ENCODE measurements around the gene CBLC. TPM values are rescaled to one million over a fixed set of nuclear protein-coding genes. Genes with fewer than 3 reads are reported as not detected.

CBLC gene
- total and polyA plus RNA-seq, 10 of the 15 experiments (the other 5 are each of a cell fraction or from before 2014, with no cell fraction given): not detected

- FAIRE-seq (no peak), ATAC-seq (no peak), DNase-seq (ENCODE audit: low read depth, low spot score) (no peak)
- WGBS (ENCODE audit: insufficient coverage, insufficient replicate concordance, low lambda C conversion rate, missing lambda C conversion rate): 49% methylated on average over 7 of the region's 7 CpGs
- H3K79me2 ChIP-seq (ENCODE audit: control insufficient read depth, insufficient read depth, low read length): no peaks in the 10 kb centered on the region
- no peak overlapping the region for H3K9ac ChIP-seq (ENCODE audit: control insufficient read depth, insufficient read depth, low read length)
- CTCF ChIA-PET: interaction anchor here (1.0 to 3.7 kb wide), 4 partner anchors 21 to 146 kb away, joined by 3 to 16 read pairs (median 5); no protein-coding TSS in a partner anchor
- no TSS peak for BruUV-seq (replicated peaks)
- no peak overlapping the region for H2AFZ ChIP-seq (ENCODE audit: control insufficient read depth, low read depth, low read length)
- no peak overlapping the region for H3K4me2 ChIP-seq (ENCODE audit: control insufficient read depth, insufficient read depth)
- no peaks in the 10 kb centered on the region for H4K20me1 ChIP-seq (ENCODE audit: control insufficient read depth, insufficient read depth)
- SMC1A ChIA-PET (ENCODE audit: uncharacterized antibody, unreplicated experiment): interaction anchor here (1.3 kb wide), 1 partner anchor 104 kb away, joined by 3 read pairs; no protein-coding TSS in a partner anchor
- H3K27me3 ChIP-seq (replicated peaks in 1 of 2; ENCODE audit: control insufficient read depth in 2 of 2, insufficient read depth in 2 of 2, low read length in 1 of 2): no peaks in the 10 kb centered on the region; a peak in 2 of 4 replicates
- POLR2A ChIA-PET: no interaction called here
- in situ Hi-C loops (cut with MboI) (no loop called here), intact Hi-C loops (cut with micrococcal nuclease; ENCODE audit: unreplicated experiment) (no loop called here)
- H3K27ac ChIP-seq (ENCODE audit: control insufficient read depth, insufficient read depth): no peak overlapping the region
- no peaks in the 10 kb centered on the region for H3K4me1 ChIP-seq (ENCODE audit: control insufficient read depth, insufficient read depth, low read length)
- TF ChIP-seq KDM1A (IDR thresholded peaks at IDR 0.05; ENCODE audit: borderline replicate concordance): no peak
- TF ChIP-seq ASH2L (IDR thresholded peaks at IDR 0.05; ENCODE audit: borderline replicate concordance, low read depth): no peak
- TF ChIP-seq E2F4 (IDR thresholded peaks at IDR 0.05; ENCODE audit: low read depth, low read length): no peak
- TF ChIP-seq SREBF1 (IDR thresholded peaks at IDR 0.05; ENCODE audit: low read length): no peak
- no peak for TF ChIP-seq RAD51 (IDR thresholded peaks at IDR 0.05)
- no peak for TF ChIP-seq SMARCA5 (IDR thresholded peaks at IDR 0.05)
- TF ChIP-seq TARDBP (IDR thresholded peaks at IDR 0.05; ENCODE audit: borderline replicate concordance): no peak
- TF ChIP-seq STAT3 (IDR thresholded peaks at IDR 0.05; ENCODE audit: low read depth, low read length): no peak
- TF ChIP-seq POLR2A (IDR thresholded peaks at IDR 0.05; ENCODE audit: low read depth, low read length): no peak
- RAD21 ChIA-PET (ENCODE audit: unreplicated experiment): no interaction called here
- no peaks in the 10 kb centered on the region for H3K36me3 ChIP-seq (ENCODE audit: control insufficient read depth in 2 of 2, insufficient read depth in 2 of 2, low read length in 1 of 2)
- H3K9me3 ChIP-seq (replicated peaks; ENCODE audit: control insufficient read depth, insufficient read depth, low read length): no peaks in the 10 kb centered on the region
- no peak overlapping the region for H3K4me3 ChIP-seq
These were observed 28.6 kb downstream of the CBLC start for GRCh38 chr19:44806291-44806690.

Measured in GM12878 (cell line).